Psoas muscle (tissue), 8 donors: ENCODE measurements around the gene STXBP6. TPM values are rescaled to one million over a fixed set of nuclear protein-coding genes. Genes with fewer than 3 reads are reported as not detected.
A peak's percentile ranks its signal among the peaks of the same experiment; 100 is the strongest.

Experiments used
- ATAC-seq, 4 donors: fragments of 200-7000 bp; cut with Tn5 transposase; one replicate each; pipeline ENCODE4 v1.9.1; 2020; ENCODE audit warnings: moderate library complexity in 3 of 4, mild to moderate bottlenecking in 2 of 4
- DNase-seq, 2 donors: peaks; one replicate each; pipeline ENCODE4 v3.0.0-alpha.2; 2020
- H3K27ac ChIP-seq: fragments of 200-600 bp; one replicate; pipeline ENCODE4 v1.8.0; 2022
- H3K27me3 ChIP-seq, 3 donors: fragments of 200-600 bp in 1 of 3; one replicate each; pipeline versions ENCODE4 v1.6.1 to v1.8.0; 2013 to 2022; ENCODE audit warnings: low read length in 2 of 3, mild to moderate bottlenecking in 2 of 3, moderate library complexity in 1 of 3; ENCODE audit not compliant: insufficient read depth in 3 of 3
- H3K36me3 ChIP-seq, 2 donors: fragments of 200-600 bp in 1 of 2; one replicate each; pipeline versions ENCODE4 v1.6.1 to v1.8.0; 2013 to 2022; ENCODE audit warnings: low read depth in 1 of 2, mild to moderate bottlenecking in 1 of 2, moderate library complexity in 1 of 2; ENCODE audit not compliant: insufficient read depth in 1 of 2
- H3K4me1 ChIP-seq: fragments of 200-600 bp; one replicate; pipeline ENCODE4 v1.8.0; 2022
- H3K4me3 ChIP-seq: fragments of 200-600 bp; one replicate; pipeline ENCODE4 v1.8.0; 2022; ENCODE audit warnings: mild to moderate bottlenecking
- H3K9me3 ChIP-seq: fragments of 200-600 bp; one replicate; pipeline ENCODE4 v1.8.0; 2022
- CTCF ChIP-seq: fragments of 200-600 bp; IDR thresholded peaks from one replicate; pipeline ENCODE4 v1.8.0; 2022; ENCODE audit warnings: antibody characterized with exemption
- WGBS, 3 donors: extraction: QIAGEN DNeasy Blood & Tissue Kit; methylation state at CpG; one replicate each; pipeline versions ENCODE4 v1.1.6 to v1.1.7; 2013; 5-methylcytosine and 5-hydroxymethylcytosine counted together
- intact Hi-C, 2 donors: fragments of 100-400 bp; cut with DNase I; formaldehyde crosslinking; loops; one replicate each; pipeline versions ENCODE4 v1.11.0 to v1.14.2; 2022
- polyA plus RNA-seq, 3 donors: library from polyadenylated mRNA; stranded (reverse); fragments of 200-250 nt; gene quantifications; one replicate each; pipeline ENCODE4 v1.2.3, GENCODE V29; 2013
- total RNA-seq, 4 donors: library from RNA; stranded (reverse); fragmentation: NEBNext Ultra II Directional in 2 of 4; extraction: Animal tissue kit (Norgen Biotek cat#: 25700) in 2 of 4; gene quantifications; one replicate each; pipeline versions ENCODE4 v1.2.1 to v1.2.4, GENCODE V29; 2021 to 2023
- donor health status: healthy with polysubstance abuse.
- donor health status: DM: no; HTN: no; CAD: no; lungs with moderate emphysema.
- donor health status: Bipolar disorder and iron deficiency.
- donor health status: healthy.
- donor health status: DM: yes; HTN: yes; CAD: no.
- donor health status: DM: no; HTN: no; CAD: no.
- donor health status: DM: no; HTN: no; CAD: no.
- donor health status: DM: yes; HTN: yes; CAD: no.

STXBP6 gene
- total and polyA plus RNA-seq, 7 donors = 1.1 to 3.5 (median 2.2) TPM

GRCh38 chr14:25044106-25044698 lies 5.7 kb downstream of the STXBP6 start:
- ATAC-seq (no peak), DNase-seq (no peak)
- intact Hi-C loops = loop anchor here in 1 of 2 donors (5.0 to 10.0 kb wide), 2 partner anchors 227 to 309 kb away; no protein-coding TSS in a partner anchor
- no peaks in the 10 kb centered on the region for H3K4me1 ChIP-seq
- WGBS, 3 donors = 65 to 73% (median 72%) methylated on average over 7 of the region's 7 CpGs
- no peak for TF ChIP-seq CTCF
- no peaks in the 10 kb centered on the region for H3K36me3 ChIP-seq
- no peak overlapping the region for H3K4me3 ChIP-seq
- H3K27ac ChIP-seq = no peak overlapping the region
- no peaks in the 10 kb centered on the region for H3K9me3 ChIP-seq
- H3K27me3 ChIP-seq = peaks cover 2 to 16% (median 3%) of the 10 kb centered on the region in 3 donors

- Histone ChIP-seq H3K4me1 (no peaks in the 10 kb centered on the region), H3K36me3 (no peaks in the 10 kb centered on the region), H3K27me3 (peaks cover 0 to 2% (median under 1%) of the 10 kb centered on the region in 3 donors), H3K27ac (no peak overlapping the region), H3K4me3 (no peak overlapping the region), H3K9me3 (no peaks in the 10 kb centered on the region)
- intact Hi-C loops = loop anchor here in 1 of 2 donors (5.0 to 10.0 kb wide), 2 partner anchors 225 to 308 kb away; no protein-coding TSS in a partner anchor
- 73 to 83% (median 74%) methylated on average over 14 of the region's 14 CpGs for WGBS, 3 donors
- TF ChIP-seq CTCF = peak; percentile 24
- DNase-seq (no peak), ATAC-seq (no peak)
Observed at GRCh38 chr14:25042362-25043299, 7.3 kb downstream of the STXBP6 start.

DNA sequence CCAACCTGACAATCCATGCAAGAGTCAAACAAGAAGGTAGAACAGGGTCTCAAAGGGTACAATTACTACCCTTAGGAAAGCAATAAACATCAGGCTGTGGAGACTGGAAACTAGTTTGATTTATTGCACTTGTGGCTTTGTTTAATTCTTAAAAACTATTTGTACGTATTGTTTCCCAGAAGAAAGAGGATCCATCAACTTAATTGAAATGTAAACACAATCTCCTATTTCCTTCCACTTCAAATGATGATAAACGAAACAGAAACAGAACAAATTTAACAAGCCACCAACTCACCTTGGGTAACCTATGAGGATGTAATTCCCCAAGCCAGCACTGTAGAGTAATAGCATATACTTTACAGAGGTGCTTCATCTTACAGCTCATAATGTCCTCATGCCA lies 8.0 kb downstream of the STXBP6 start:
- no peak overlapping the region for H3K4me3 ChIP-seq
- intact Hi-C loops = loop anchor here in 1 of 2 donors (5.0 to 10.0 kb wide), 2 partner anchors 225 to 307 kb away; no protein-coding TSS in a partner anchor
- H3K9me3 ChIP-seq = no peaks in the 10 kb centered on the region
- H3K27me3 ChIP-seq = peaks cover 0 to 2% (median 0%) of the 10 kb centered on the region in 3 donors
- no peaks in the 10 kb centered on the region for H3K4me1 ChIP-seq
- H3K27ac ChIP-seq = no peak overlapping the region
- no peaks in the 10 kb centered on the region for H3K36me3 ChIP-seq
- 83 to 86% (median 85%) methylated on average over 2 of the region's 2 CpGs for WGBS, 3 donors
- DNase-seq = no peak
- ATAC-seq = no peak
- no peak for TF ChIP-seq CTCF

- no peaks in the 10 kb centered on the region for H3K4me1 ChIP-seq
- DNase-seq (no peak), ATAC-seq (no peak)
- no peak for TF ChIP-seq CTCF
- no peaks in the 10 kb centered on the region for H3K36me3 ChIP-seq
- no peak overlapping the region for H3K27ac ChIP-seq
- H3K27me3 ChIP-seq = peaks cover 0 to 2% (median 0%) of the 10 kb centered on the region in 3 donors
- H3K4me3 ChIP-seq = no peak overlapping the region
- intact Hi-C loops = loop anchor here in 1 of 2 donors (5.0 to 10.0 kb wide), 2 partner anchors 224 to 307 kb away; no protein-coding TSS in a partner anchor
- H3K9me3 ChIP-seq = no peaks in the 10 kb centered on the region
- 85 to 88% (median 88%) methylated on average over 4 of the region's 4 CpGs for WGBS, 3 donors
Observed at GRCh38 chr14:25041484-25041883, 8.5 kb downstream of the STXBP6 start.
